Measurements from ENCODE around the gene RBM26.

RBM26 gene

GRCh38 chr13:79306650-79307049 is 99.4 kb downstream of the RBM26 start:
- TF ChIP-seq CTCF (IDR thresholded peaks at IDR 0.05) (no peak), ZFX (IDR thresholded peaks at IDR 0.05; ENCODE audit: borderline replicate concordance) (no peak)
- H3K27ac ChIP-seq: no peak overlapping the region

- TF ChIP-seq CTCF (IDR thresholded peaks at IDR 0.05) (no peak), ZFX (IDR thresholded peaks at IDR 0.05; ENCODE audit: borderline replicate concordance) (no peak)
Measured at GRCh38 chr13:79297128-79297527, 108.9 kb downstream of the RBM26 start.

GRCh38 chr13:79295906-79296706 is 109.9 kb downstream of the RBM26 start:
- H3K27ac ChIP-seq: no peak overlapping the region
- TF ChIP-seq ZFX (IDR thresholded peaks at IDR 0.05; ENCODE audit: borderline replicate concordance): no peak
- no peak for TF ChIP-seq CTCF (IDR thresholded peaks at IDR 0.05)

More at GRCh38 chr13:79297128-79297527, 108.9 kb downstream of the RBM26 start:
- no peak overlapping the region for H3K27ac ChIP-seq

- H3K27ac ChIP-seq: no peak overlapping the region
- TF ChIP-seq CTCF (IDR thresholded peaks at IDR 0.05): no peak
- TF ChIP-seq ZFX (IDR thresholded peaks at IDR 0.05; ENCODE audit: borderline replicate concordance): no peak
Measured at GRCh38 chr13:79290595-79291244, 115.3 kb downstream of the RBM26 start.

GRCh38 chr13:79289571-79289970 is 116.5 kb downstream of the RBM26 start:
- no peak overlapping the region for H3K27ac ChIP-seq
- TF ChIP-seq ZFX (IDR thresholded peaks at IDR 0.05; ENCODE audit: borderline replicate concordance): no peak
- TF ChIP-seq CTCF (IDR thresholded peaks at IDR 0.05): no peak

GRCh38 chr13:79287939-79288795 is 117.9 kb downstream of the RBM26 start:
- H3K27ac ChIP-seq: no peak overlapping the region
- TF ChIP-seq ZFX (IDR thresholded peaks at IDR 0.05; ENCODE audit: borderline replicate concordance) (no peak), CTCF (IDR thresholded peaks at IDR 0.05) (no peak)
